GM23338 (cell line): Measurements from ENCODE around the gene RPP21. TPM values are rescaled to one million over a fixed set of nuclear protein-coding genes. Genes with fewer than 3 reads are reported as not detected.
A peak's percentile ranks its signal among the peaks of the same experiment; 100 is the strongest.

Experiments
- ATAC-seq: fragments of 200-7000 bp; cut with Tn5 transposase; 3 replicates; pipeline ENCODE4 v1.9.1; 2020
- DNase-seq: peaks from one replicate; pipeline ENCODE4 v3.0.0-alpha.2; 2015; ENCODE audit warnings: low spot score
- H2AFZ ChIP-seq: fragments of 200-600 bp; sonication (generic); 2 replicates; pipeline ENCODE4 v1.8.0; 2016; ENCODE audit warnings: antibody characterized with exemption, mild to moderate bottlenecking, moderate library complexity
- H3F3A ChIP-seq: fragments of 200-600 bp; sonication (generic); replicated peaks from 2 replicates; pipeline ENCODE4 v1.8.0; 2017; ENCODE audit warnings: antibody characterized with exemption, mixed run types, low read depth
- H3K27ac ChIP-seq: fragments of 200-600 bp; sonication (generic); 2 replicates; pipeline ENCODE4 v1.6.1; 2016; ENCODE audit warnings: low read depth
- H3K27me3 ChIP-seq: fragments of 200-600 bp; sonication (generic); 2 replicates; pipeline ENCODE4 v1.8.0; 2016; ENCODE audit warnings: mild to moderate bottlenecking, mixed run types, moderate library complexity; ENCODE audit not compliant: insufficient read depth
- H3K36me3 ChIP-seq: fragments of 200-600 bp; sonication (generic); 2 replicates; pipeline ENCODE4 v1.8.0; 2016; ENCODE audit warnings: mild to moderate bottlenecking; ENCODE audit not compliant: insufficient read depth
- H3K4me1 ChIP-seq: fragments of 200-600 bp; sonication (generic); 2 replicates; pipeline ENCODE4 v1.8.0; 2016; ENCODE audit warnings: mild to moderate bottlenecking, moderate library complexity; ENCODE audit not compliant: insufficient read depth
- H3K4me2 ChIP-seq: fragments of 200-600 bp; sonication (generic); 2 replicates; pipeline ENCODE4 v1.7.1; 2017; ENCODE audit warnings: mixed run types
- H3K4me3 ChIP-seq: fragments of 200-600 bp; sonication (generic); 2 replicates; pipeline ENCODE4 v1.6.1; 2016; ENCODE audit warnings: mixed run types
- H3K79me2 ChIP-seq: fragments of 200-600 bp; sonication (generic); replicated peaks from 2 replicates; pipeline ENCODE4 v1.8.0; 2017; ENCODE audit warnings: mild to moderate bottlenecking; ENCODE audit not compliant: insufficient read depth
- H3K9me2 ChIP-seq: fragments of 200-600 bp; sonication (generic); 2 replicates; pipeline ENCODE4 v1.8.0; 2017; ENCODE audit not compliant: insufficient read depth
- H4K20me1 ChIP-seq: fragments of 200-600 bp; sonication (generic); replicated peaks from 2 replicates; pipeline ENCODE4 v1.8.0; 2017; ENCODE audit warnings: mild to moderate bottlenecking; ENCODE audit not compliant: insufficient read depth
- H3K27ac Mint-ChIP-seq: 2 replicates; pipeline ENCODE4 v1.8.0; 2020; ENCODE audit warnings: inconsistent platforms, mild to moderate bottlenecking, moderate library complexity, mixed read lengths
- H3K27me3 Mint-ChIP-seq: 3 replicates; pipeline ENCODE4 v1.8.0; 2022; ENCODE audit warnings: low read depth, mild to moderate bottlenecking, moderate library complexity, mixed read lengths, inconsistent platforms; ENCODE audit not compliant: insufficient read depth, poor library complexity
- H3K36me3 Mint-ChIP-seq: 3 replicates; pipeline ENCODE4 v1.8.0; 2021; ENCODE audit warnings: low read depth, mild to moderate bottlenecking, inconsistent platforms, moderate library complexity, mixed read lengths
- H3K4me1 Mint-ChIP-seq: 3 replicates; pipeline ENCODE4 v1.8.0; 2020; ENCODE audit warnings: mild to moderate bottlenecking, inconsistent platforms, mixed read lengths
- H3K4me3 Mint-ChIP-seq: 3 replicates; pipeline ENCODE4 v1.8.0; 2021; ENCODE audit warnings: moderate library complexity, mild to moderate bottlenecking, inconsistent platforms, mixed read lengths
- H3K9me3 Mint-ChIP-seq: 3 replicates; pipeline ENCODE4 v1.8.0; 2020; ENCODE audit warnings: moderate library complexity, mild to moderate bottlenecking, inconsistent platforms, mixed read lengths
- CTCF ChIP-seq, 2 experiments: fragments of 200-600 bp in 1 of 2; sonication (generic) in 1 of 2; conservative IDR thresholded peaks; 2 replicates each; pipeline versions ENCODE4 v1.5.1 to v1.6.1; 2016 to 2017; ENCODE audit warnings: antibody characterized with exemption in 2 of 2, low read depth in 2 of 2, mild to moderate bottlenecking in 2 of 2, moderate library complexity in 1 of 2
- polyA plus RNA-seq: library from polyadenylated mRNA; unstranded; fragments of >200 nt; fragmentation: Nextera tagmentation; extraction: Ambion mirVana; gene quantifications from 2 replicates; pipeline ENCODE4 v1.2.1, GENCODE V29; 2016
- total RNA-seq: library from RNA; depleted of rRNA; stranded (reverse); fragments of >200 nt; shearing (Covaris generic); gene quantifications from 2 replicates; pipeline ENCODE4 v1.2.3, GENCODE V29; 2014
- TF ChIP-seq, protein P1 (sequence below): fragments of 250-450 bp; sonication (Bioruptor Pico); IDR thresholded peaks from 2 replicates; pipeline ENCODE4 v1.5.0; 2020; ENCODE audit warnings: mild to moderate bottlenecking, moderate library complexity

Gene RPP21
- total and polyA plus RNA-seq, 2 experiments from 2014 or later, result 63.7 to 161 TPM

DNA sequence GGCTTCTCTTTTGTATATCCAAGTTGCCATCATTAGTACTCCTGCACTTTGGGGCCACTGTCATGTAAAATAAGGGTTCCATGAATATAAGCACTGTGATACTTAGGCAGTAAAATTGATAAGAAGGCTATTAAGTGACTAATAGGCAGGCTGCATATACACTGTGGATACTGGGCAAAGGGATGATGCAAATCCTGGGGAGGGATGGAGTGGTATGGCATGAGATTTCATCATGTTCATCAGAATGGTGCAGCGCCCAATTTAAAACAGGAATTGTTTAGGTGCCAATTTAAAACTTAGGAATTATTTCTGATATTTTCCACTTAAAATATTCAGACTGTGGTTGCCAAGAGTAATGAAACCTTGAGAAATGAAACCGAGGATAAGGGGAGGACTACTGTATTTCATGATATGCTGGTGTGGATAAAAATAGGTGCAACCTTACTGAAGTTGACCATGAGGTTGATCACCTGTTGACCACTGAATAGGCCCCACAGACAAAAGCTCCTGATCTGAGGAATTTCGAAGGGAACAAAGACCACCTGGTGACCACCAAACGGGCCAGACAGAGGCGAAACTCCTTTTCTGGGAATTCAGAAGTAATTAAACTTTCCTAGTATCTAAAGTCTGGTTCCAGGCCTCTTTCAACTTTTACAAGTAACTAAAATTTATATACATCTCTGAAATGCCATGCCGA is 23.1 kb upstream of the RPP21 start:
- peak; percentile 76 for DNase-seq
- Histone ChIP-seq H3K27me3 (no peaks in the 10 kb centered on the region), H3K27ac (peak overlapping the region; percentile 96), H3K36me3 (no peaks in the 10 kb centered on the region), H3K4me3 (peak overlapping the region; percentile 39), H4K20me1 (peaks cover 19% of the 10 kb centered on the region), H3K79me2 (peaks cover 87% of the 10 kb centered on the region), H2AFZ (no peak overlapping the region), H3K9me2 (no peaks in the 10 kb centered on the region), H3K4me2 (peak overlapping the region; percentile 77), H3F3A (no peaks in the 10 kb centered on the region), H3K4me1 (peaks cover 66% of the 10 kb centered on the region)
- Mint-ChIP-seq H3K36me3 (peaks cover 24% of the 10 kb centered on the region; the same call in 2 of the 3 replicates), H3K4me1 (peaks cover 68% of the 10 kb centered on the region), H3K27ac (peak overlapping the region; percentile 95), H3K27me3 (peaks cover 16% of the 10 kb centered on the region), H3K9me3 (no peaks in the 10 kb centered on the region), H3K4me3 (peak overlapping the region; percentile 65)
- peak; percentile 4; the same call in 1 of the 3 replicates for ATAC-seq
- TF ChIP-seq CTCF (conservative IDR thresholded peaks at IDR 0.05; ENCODE audit: low read depth in 2 of 2), result no peak
- TF ChIP-seq, protein P1, sequence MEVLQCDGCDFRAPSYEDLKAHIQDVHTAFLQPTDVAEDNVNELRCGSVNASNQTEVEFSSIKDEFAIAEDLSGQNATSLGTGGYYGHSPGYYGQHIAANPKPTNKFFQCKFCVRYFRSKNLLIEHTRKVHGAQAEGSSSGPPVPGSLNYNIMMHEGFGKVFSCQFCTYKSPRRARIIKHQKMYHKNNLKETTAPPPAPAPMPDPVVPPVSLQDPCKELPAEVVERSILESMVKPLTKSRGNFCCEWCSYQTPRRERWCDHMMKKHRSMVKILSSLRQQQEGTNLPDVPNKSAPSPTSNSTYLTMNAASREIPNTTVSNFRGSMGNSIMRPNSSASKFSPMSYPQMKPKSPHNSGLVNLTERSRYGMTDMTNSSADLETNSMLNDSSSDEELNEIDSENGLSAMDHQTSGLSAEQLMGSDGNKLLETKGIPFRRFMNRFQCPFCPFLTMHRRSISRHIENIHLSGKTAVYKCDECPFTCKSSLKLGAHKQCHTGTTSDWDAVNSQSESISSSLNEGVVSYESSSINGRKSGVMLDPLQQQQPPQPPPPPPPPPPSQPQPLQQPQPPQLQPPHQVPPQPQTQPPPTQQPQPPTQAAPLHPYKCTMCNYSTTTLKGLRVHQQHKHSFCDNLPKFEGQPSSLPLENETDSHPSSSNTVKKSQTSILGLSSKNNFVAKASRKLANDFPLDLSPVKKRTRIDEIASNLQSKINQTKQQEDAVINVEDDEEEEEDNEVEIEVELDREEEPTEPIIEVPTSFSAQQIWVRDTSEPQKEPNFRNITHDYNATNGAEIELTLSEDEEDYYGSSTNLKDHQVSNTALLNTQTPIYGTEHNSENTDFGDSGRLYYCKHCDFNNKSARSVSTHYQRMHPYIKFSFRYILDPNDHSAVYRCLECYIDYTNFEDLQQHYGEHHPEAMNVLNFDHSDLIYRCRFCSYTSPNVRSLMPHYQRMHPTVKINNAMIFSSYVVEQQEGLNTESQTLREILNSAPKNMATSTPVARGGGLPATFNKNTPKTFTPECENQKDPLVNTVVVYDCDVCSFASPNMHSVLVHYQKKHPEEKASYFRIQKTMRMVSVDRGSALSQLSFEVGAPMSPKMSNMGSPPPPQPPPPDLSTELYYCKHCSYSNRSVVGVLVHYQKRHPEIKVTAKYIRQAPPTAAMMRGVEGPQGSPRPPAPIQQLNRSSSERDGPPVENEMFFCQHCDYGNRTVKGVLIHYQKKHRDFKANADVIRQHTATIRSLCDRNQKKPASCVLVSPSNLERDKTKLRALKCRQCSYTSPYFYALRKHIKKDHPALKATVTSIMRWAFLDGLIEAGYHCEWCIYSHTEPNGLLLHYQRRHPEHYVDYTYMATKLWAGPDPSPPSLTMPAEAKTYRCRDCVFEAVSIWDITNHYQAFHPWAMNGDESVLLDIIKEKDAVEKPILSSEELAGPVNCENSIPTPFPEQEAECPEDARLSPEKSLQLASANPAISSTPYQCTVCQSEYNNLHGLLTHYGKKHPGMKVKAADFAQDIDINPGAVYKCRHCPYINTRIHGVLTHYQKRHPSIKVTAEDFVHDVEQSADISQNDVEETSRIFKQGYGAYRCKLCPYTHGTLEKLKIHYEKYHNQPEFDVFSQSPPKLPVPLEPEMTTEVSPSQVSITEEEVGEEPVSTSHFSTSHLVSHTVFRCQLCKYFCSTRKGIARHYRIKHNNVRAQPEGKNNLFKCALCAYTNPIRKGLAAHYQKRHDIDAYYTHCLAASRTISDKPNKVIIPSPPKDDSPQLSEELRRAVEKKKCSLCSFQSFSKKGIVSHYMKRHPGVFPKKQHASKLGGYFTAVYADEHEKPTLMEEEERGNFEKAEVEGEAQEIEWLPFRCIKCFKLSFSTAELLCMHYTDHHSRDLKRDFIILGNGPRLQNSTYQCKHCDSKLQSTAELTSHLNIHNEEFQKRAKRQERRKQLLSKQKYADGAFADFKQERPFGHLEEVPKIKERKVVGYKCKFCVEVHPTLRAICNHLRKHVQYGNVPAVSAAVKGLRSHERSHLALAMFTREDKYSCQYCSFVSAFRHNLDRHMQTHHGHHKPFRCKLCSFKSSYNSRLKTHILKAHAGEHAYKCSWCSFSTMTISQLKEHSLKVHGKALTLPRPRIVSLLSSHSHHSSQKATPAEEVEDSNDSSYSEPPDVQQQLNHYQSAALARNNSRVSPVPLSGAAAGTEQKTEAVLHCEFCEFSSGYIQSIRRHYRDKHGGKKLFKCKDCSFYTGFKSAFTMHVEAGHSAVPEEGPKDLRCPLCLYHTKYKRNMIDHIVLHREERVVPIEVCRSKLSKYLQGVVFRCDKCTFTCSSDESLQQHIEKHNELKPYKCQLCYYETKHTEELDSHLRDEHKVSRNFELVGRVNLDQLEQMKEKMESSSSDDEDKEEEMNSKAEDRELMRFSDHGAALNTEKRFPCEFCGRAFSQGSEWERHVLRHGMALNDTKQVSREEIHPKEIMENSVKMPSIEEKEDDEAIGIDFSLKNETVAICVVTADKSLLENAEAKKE (CRISPR knock-in tag), result peak; percentile 76
